K562 (cell line): Measurements from ENCODE around the gene CLEC2B. TPM values are rescaled to one million over a fixed set of nuclear protein-coding genes. Genes with fewer than 3 reads are reported as not detected.

Experiments
- ATAC-seq: fragments of 200-7000 bp; cut with Tn5 transposase; 3 replicates; pipeline ENCODE4 v1.9.1; 2020; ENCODE audit warnings: moderate library complexity
- BruUV-seq: library from RNA; stranded (reverse); fragments of 400-500 nt; replicated peaks from 2 replicates; lab custom pipeline; 2021; lab: Mats Ljungman, UMichigan
- CTCF ChIA-PET: fragments of 300-600 bp; formaldehyde crosslinking; extraction: SDS; loops from one replicate; lab custom pipeline; 2021; ENCODE audit warnings: low intra/inter-chr PET ratio; lab: Yijun Ruan, JAX
- POLR2A ChIA-PET: fragments of 300-600, 350-650 bp; sonication (Branson Sonifier 250); formaldehyde crosslinking; extraction: SDS; loops from one replicate; lab custom pipeline; 2021; ENCODE audit warnings: antibody characterized with exemption, inconsistent platforms; lab: Yijun Ruan, JAX
- DNase-seq, 4 experiments: peaks; one replicate each; pipeline versions ENCODE4 v3.0.0 to v3.0.0-alpha.2; 2011 to 2018; ENCODE audit warnings: low spot score in 3 of 4, mixed read lengths in 3 of 4; ENCODE audit errors: extremely low read depth in 1 of 4
- FAIRE-seq: peaks from 2 replicates; lab custom pipeline; 2011; peaks lifted over from hg19 to GRCh38; lab: Jason Lieb, UNC
- H2AFZ ChIP-seq: 2 replicates; pipeline ENCODE4 v1.6.0; 2011; ENCODE audit warnings: low read depth, low read length, control low read depth, inconsistent platforms
- H3K27ac ChIP-seq: fragments of 200-600 bp; 3 replicates; pipeline ENCODE4 v1.8.0; 2011; ENCODE audit warnings: low read depth, mild to moderate bottlenecking, control low read depth, inconsistent platforms, low read length, moderate library complexity, mixed read lengths; ENCODE audit errors: extremely low read depth
- H3K27me3 ChIP-seq, 2 experiments: fragments of 300-600 bp in 1 of 2; 2 replicates in 1 of 2; 3 replicates in 1 of 2; pipeline versions ENCODE4 v1.6.0 to v1.8.0; 2011; ENCODE audit warnings: inconsistent platforms in 2 of 2, low read length in 2 of 2, mild to moderate bottlenecking in 1 of 2, mixed read lengths in 1 of 2, moderate library complexity in 1 of 2; ENCODE audit not compliant: control insufficient read depth in 2 of 2, insufficient read depth in 2 of 2
- H3K36me3 ChIP-seq: fragments of 300-600 bp; 3 replicates; pipeline ENCODE4 v1.8.0; 2011; ENCODE audit warnings: mild to moderate bottlenecking, low read length, inconsistent platforms; ENCODE audit not compliant: control insufficient read depth, insufficient read depth
- H3K4me1 ChIP-seq, 2 experiments: fragments of 200-600 bp in 1 of 2; replicated peaks in 1 of 2; 2 replicates in 1 of 2; 3 replicates in 1 of 2; pipeline versions ENCODE4 v1.5.1 to v1.8.0; 2011; ENCODE audit warnings: inconsistent platforms in 2 of 2, low read length in 2 of 2, mild to moderate bottlenecking in 1 of 2, mixed read lengths in 1 of 2, moderate library complexity in 1 of 2; ENCODE audit not compliant: control insufficient read depth in 2 of 2, insufficient read depth in 2 of 2
- H3K4me2 ChIP-seq: 2 replicates; pipeline ENCODE4 v1.6.1; 2011; ENCODE audit warnings: low read length, control low read depth, inconsistent platforms, mixed read lengths; ENCODE audit not compliant: insufficient read depth
- H3K4me3 ChIP-seq: fragments of 200-600 bp; sonication (generic), shearing (Covaris generic); 2 replicates; pipeline ENCODE4 v1.5.1; 2016; ENCODE audit warnings: control low read depth, inconsistent platforms
- H3K79me2 ChIP-seq: fragments of 200-600 bp; 3 replicates; pipeline ENCODE4 v1.8.0; 2011; ENCODE audit warnings: low read length, inconsistent platforms; ENCODE audit not compliant: control insufficient read depth, insufficient read depth
- H3K9ac ChIP-seq, 2 experiments: 2 replicates each; pipeline versions ENCODE4 v1.6.0 to v1.6.1; 2011; ENCODE audit warnings: low read depth in 2 of 2, low read length in 2 of 2, control low read depth in 1 of 2, inconsistent platforms in 1 of 2, mild to moderate bottlenecking in 1 of 2, mixed read lengths in 1 of 2; ENCODE audit not compliant: insufficient read depth in 1 of 2
- H3K9me1 ChIP-seq: one replicate; pipeline ENCODE4 v1.6.0; 2011; ENCODE audit warnings: inconsistent platforms, mild to moderate bottlenecking, low read length, moderate library complexity; ENCODE audit not compliant: control insufficient read depth, insufficient read depth
- H3K9me3 ChIP-seq: replicated peaks from 2 replicates; pipeline ENCODE4 v1.5.1; 2011; ENCODE audit warnings: low read depth, low read length, inconsistent platforms; ENCODE audit not compliant: control insufficient read depth, insufficient read depth
- H4K20me1 ChIP-seq: replicated peaks from 2 replicates; pipeline ENCODE4 v1.6.1; 2011; ENCODE audit warnings: low read length, inconsistent platforms, mixed read lengths; ENCODE audit not compliant: control insufficient read depth, insufficient read depth
- CBFB ChIP-seq: sonication (generic); formaldehyde crosslinking; IDR thresholded peaks from 2 replicates; pipeline ENCODE4 v1.4.0; 2020; ENCODE audit warnings: mild to moderate bottlenecking, missing genetic modification reagents
- TAL1 ChIP-seq: fragments of 450-650 bp; IDR thresholded peaks from 2 replicates; pipeline ENCODE4 v1.6.1; 2016; ENCODE audit warnings: mild to moderate bottlenecking
- ZNF232 ChIP-seq: sonication (generic); formaldehyde crosslinking; IDR thresholded peaks from 2 replicates; pipeline ENCODE4 v1.8.0; 2022; ENCODE audit warnings: mild to moderate bottlenecking, missing genetic modification reagents
- ZNF384 ChIP-seq: IDR thresholded peaks from 2 replicates; pipeline ENCODE4 v1.6.1; 2012; ENCODE audit warnings: low read depth, low read length, improper control_type of control experiment
- WGBS: fragments of 100-300 bp; shearing (Covaris generic); methylation state at CpG from one replicate; pipeline ENCODE4 v1.1.6; 2016; ENCODE audit warnings: low coverage, mixed read lengths; ENCODE audit not compliant: insufficient coverage; ENCODE audit errors: missing lambda C conversion rate; 5-methylcytosine and 5-hydroxymethylcytosine counted together
- in situ Hi-C: fragments of 300-500 bp; cut with MboI; formaldehyde crosslinking; loops from 4 replicates; pipeline ENCODE4 v1.15.0; 2018; ENCODE audit warnings: inconsistent platforms, mixed read lengths
- intact Hi-C: fragments of 100-400 bp; cut with micrococcal nuclease; formaldehyde crosslinking; loops from 2 replicates; pipeline ENCODE4 v1.14.2; 2022
- polyA plus RNA-seq, 8 experiments: library from polyadenylated mRNA; depleted of rRNA in 4 of 8; stranded (reverse) in 5 of 8; unstranded in 3 of 8; fragments of >200 nt; fragmentation: Nextera tagmentation in 2 of 8; fragmentation: Illumina TruSeq in 1 of 8; extraction: Ambion mirVana in 2 of 8; extraction: Trizol in 1 of 8; gene quantifications; 2 replicates each; pipeline versions ENCODE4 v1.2.1 to v1.2.3, GENCODE V29; 2011 to 2014; ENCODE audit warnings: inconsistent platforms in 1 of 8, missing spikeins in 1 of 8
- total RNA-seq, 7 experiments: library from RNA; depleted of rRNA in 6 of 7; stranded (reverse); fragments of >200 nt in 6 of 7; fragmentation: Illumina TruSeq in 2 of 7; extraction: Trizol in 2 of 7; gene quantifications; 2 replicates each; pipeline versions ENCODE4 v1.2.1 to v1.2.3, GENCODE V29; 2011 to 2021; ENCODE audit warnings: low replicate concordance in 1 of 7
- TF ChIP-seq, protein P1 (sequence below), 3 experiments: IDR thresholded peaks in 2 of 3; conservative IDR thresholded peaks in 1 of 3; 2 replicates each; pipeline ENCODE4 v1.5.1; 2011 to 2012; ENCODE audit warnings: low read length in 3 of 3, mild to moderate bottlenecking in 3 of 3, control low read depth in 2 of 3, improper control_type of control experiment in 1 of 3, inconsistent platforms in 1 of 3, low read depth in 1 of 3, mixed read lengths in 1 of 3, moderate library complexity in 1 of 3; ENCODE audit not compliant: insufficient read depth in 2 of 3

CLEC2B gene
- total and polyA plus RNA-seq, 9 of the 15 experiments (the other 6 are each of a cell fraction or from before 2014, with no cell fraction given) = 1.3 to 5.9 (median 2.9) TPM

DNA sequence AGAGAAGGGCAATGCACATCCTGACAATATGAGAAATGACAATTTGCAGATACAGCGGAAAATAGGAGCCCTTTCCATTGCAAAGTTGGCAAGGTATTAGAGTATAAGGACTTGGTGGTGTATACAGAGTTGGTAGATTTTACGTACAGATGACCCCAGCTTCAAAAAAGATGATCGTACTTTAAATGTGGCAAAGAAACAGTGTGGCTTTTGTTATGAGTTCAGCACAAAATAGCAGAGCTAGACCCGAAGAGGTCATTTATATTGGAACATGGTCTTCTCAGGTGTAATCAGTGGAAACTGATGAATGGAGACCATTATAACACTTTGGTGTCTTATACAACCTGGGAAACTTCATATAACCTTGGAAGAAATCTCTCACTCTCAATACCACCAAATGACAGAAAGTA lies 2.3 kb downstream of the CLEC2B start (continued):
- TF ChIP-seq, protein P1, sequence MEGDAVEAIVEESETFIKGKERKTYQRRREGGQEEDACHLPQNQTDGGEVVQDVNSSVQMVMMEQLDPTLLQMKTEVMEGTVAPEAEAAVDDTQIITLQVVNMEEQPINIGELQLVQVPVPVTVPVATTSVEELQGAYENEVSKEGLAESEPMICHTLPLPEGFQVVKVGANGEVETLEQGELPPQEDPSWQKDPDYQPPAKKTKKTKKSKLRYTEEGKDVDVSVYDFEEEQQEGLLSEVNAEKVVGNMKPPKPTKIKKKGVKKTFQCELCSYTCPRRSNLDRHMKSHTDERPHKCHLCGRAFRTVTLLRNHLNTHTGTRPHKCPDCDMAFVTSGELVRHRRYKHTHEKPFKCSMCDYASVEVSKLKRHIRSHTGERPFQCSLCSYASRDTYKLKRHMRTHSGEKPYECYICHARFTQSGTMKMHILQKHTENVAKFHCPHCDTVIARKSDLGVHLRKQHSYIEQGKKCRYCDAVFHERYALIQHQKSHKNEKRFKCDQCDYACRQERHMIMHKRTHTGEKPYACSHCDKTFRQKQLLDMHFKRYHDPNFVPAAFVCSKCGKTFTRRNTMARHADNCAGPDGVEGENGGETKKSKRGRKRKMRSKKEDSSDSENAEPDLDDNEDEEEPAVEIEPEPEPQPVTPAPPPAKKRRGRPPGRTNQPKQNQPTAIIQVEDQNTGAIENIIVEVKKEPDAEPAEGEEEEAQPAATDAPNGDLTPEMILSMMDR (IDR thresholded peaks at IDR 0.05 in 2 of 3, conservative IDR thresholded peaks at IDR 0.05 in 1 of 3; ENCODE audit: insufficient read depth in 2 of 3, low read depth in 1 of 3, low read length in 3 of 3) = no peak
- TF ChIP-seq ZNF232 (CRISPR knock-in tag) = no peak

DNA sequence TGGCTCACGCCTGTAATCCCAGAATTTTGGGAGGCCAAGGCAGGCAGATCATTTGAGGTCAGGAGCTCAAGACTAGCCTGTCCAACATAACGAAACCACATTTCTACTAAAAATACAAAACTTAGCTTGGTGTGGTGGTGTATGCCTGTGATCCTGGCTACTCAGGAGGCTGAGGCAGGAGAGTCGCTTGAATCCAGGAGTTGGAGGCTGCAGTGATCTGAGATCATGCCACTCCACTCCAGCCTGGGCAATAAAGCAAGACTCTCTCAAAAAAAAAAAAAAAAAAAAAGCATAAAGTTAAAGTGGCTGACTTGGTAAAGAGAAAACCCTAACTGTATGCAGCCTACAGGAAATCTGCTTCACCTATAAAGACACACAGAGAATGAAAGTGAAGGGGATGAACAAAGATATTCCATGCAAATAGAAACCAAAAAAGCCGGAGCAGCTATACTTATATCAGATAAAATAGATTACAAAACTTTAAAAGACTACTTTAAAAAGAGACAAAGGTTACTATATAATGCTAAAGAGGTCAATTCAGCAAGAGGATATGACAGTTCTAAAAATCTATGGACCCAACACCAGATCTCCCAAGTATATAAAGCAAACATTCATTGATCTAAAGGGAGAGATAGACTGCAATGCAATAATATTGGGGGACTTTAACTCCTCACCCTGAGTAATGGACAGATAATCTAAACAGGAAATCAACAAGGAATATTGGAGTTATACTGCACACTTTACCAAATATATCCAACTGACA lies 4.1 kb downstream of the CLEC2B start:
- H3K9me3 ChIP-seq = no peaks in the 10 kb centered on the region
- intact Hi-C loops = no loop called here
- peak; percentile 44 for ATAC-seq
- no TSS peak for BruUV-seq
- no peaks in the 10 kb centered on the region for H3K79me2 ChIP-seq
- ChIA-PET POLR2A (interaction anchor here (0.5 kb wide), 1 partner anchor 1335 kb away, joined by 3 read pairs; no protein-coding TSS in a partner anchor), CTCF (no interaction called here)
- no peaks in the 10 kb centered on the region for H3K9me1 ChIP-seq
- no peak overlapping the region; the same call in 1 of the 3 replicates for H3K27ac ChIP-seq
- in situ Hi-C loops = no loop called here
- no peaks in the 10 kb centered on the region for H3K27me3 ChIP-seq
- WGBS = 17% methylated on average over 4 of the region's 4 CpGs
- no peaks in the 10 kb centered on the region for H3K36me3 ChIP-seq
- TF ChIP-seq CBFB (CRISPR knock-in tag) (no peak), ZNF384 (0 out of 2 replicates have a peak, but pooled peaks have one; percentile 43), TAL1 (no peak)
- peak overlapping the region; percentile 50; the same call in 1 of the 2 replicates for H3K4me2 ChIP-seq
- H3K4me1 ChIP-seq = no peaks in the 10 kb centered on the region; a peak in 1 of 5 replicates
- peak overlapping the region; percentile 67 for H2AFZ ChIP-seq
- peak in 1 of 4 experiments; percentile 18 for DNase-seq
- H3K9ac ChIP-seq = peak overlapping the region in 1 of 2 experiments; percentile 57; a peak in 1 of 4 replicates
- no peaks in the 10 kb centered on the region for H4K20me1 ChIP-seq
- FAIRE-seq = no peak
- no peak overlapping the region for H3K4me3 ChIP-seq
